GM23338 (cell line): Measurements from ENCODE around the gene IQCE. TPM values are rescaled to one million over a fixed set of nuclear protein-coding genes. Genes with fewer than 3 reads are reported as not detected.

Experiments used
- ATAC-seq: fragments of 200-7000 bp; cut with Tn5 transposase; 3 replicates; pipeline ENCODE4 v1.9.1; 2020
- DNase-seq: peaks from one replicate; pipeline ENCODE4 v3.0.0-alpha.2; 2015; ENCODE audit warnings: low spot score
- H2AFZ ChIP-seq: fragments of 200-600 bp; sonication (generic); 2 replicates; pipeline ENCODE4 v1.8.0; 2016; ENCODE audit warnings: antibody characterized with exemption, mild to moderate bottlenecking, moderate library complexity
- H3F3A ChIP-seq: fragments of 200-600 bp; sonication (generic); replicated peaks from 2 replicates; pipeline ENCODE4 v1.8.0; 2017; ENCODE audit warnings: antibody characterized with exemption, mixed run types, low read depth
- H3K27ac ChIP-seq: fragments of 200-600 bp; sonication (generic); 2 replicates; pipeline ENCODE4 v1.6.1; 2016; ENCODE audit warnings: low read depth
- H3K27me3 ChIP-seq: fragments of 200-600 bp; sonication (generic); 2 replicates; pipeline ENCODE4 v1.8.0; 2016; ENCODE audit warnings: mild to moderate bottlenecking, mixed run types, moderate library complexity; ENCODE audit not compliant: insufficient read depth
- H3K36me3 ChIP-seq: fragments of 200-600 bp; sonication (generic); 2 replicates; pipeline ENCODE4 v1.8.0; 2016; ENCODE audit warnings: mild to moderate bottlenecking; ENCODE audit not compliant: insufficient read depth
- H3K4me1 ChIP-seq: fragments of 200-600 bp; sonication (generic); 2 replicates; pipeline ENCODE4 v1.8.0; 2016; ENCODE audit warnings: mild to moderate bottlenecking, moderate library complexity; ENCODE audit not compliant: insufficient read depth
- H3K4me2 ChIP-seq: fragments of 200-600 bp; sonication (generic); 2 replicates; pipeline ENCODE4 v1.7.1; 2017; ENCODE audit warnings: mixed run types
- H3K4me3 ChIP-seq: fragments of 200-600 bp; sonication (generic); 2 replicates; pipeline ENCODE4 v1.6.1; 2016; ENCODE audit warnings: mixed run types
- H3K79me2 ChIP-seq: fragments of 200-600 bp; sonication (generic); replicated peaks from 2 replicates; pipeline ENCODE4 v1.8.0; 2017; ENCODE audit warnings: mild to moderate bottlenecking; ENCODE audit not compliant: insufficient read depth
- H3K9me2 ChIP-seq: fragments of 200-600 bp; sonication (generic); 2 replicates; pipeline ENCODE4 v1.8.0; 2017; ENCODE audit not compliant: insufficient read depth
- H4K20me1 ChIP-seq: fragments of 200-600 bp; sonication (generic); replicated peaks from 2 replicates; pipeline ENCODE4 v1.8.0; 2017; ENCODE audit warnings: mild to moderate bottlenecking; ENCODE audit not compliant: insufficient read depth
- H3K27ac Mint-ChIP-seq: 2 replicates; pipeline ENCODE4 v1.8.0; 2020; ENCODE audit warnings: inconsistent platforms, mild to moderate bottlenecking, moderate library complexity, mixed read lengths
- H3K27me3 Mint-ChIP-seq: 3 replicates; pipeline ENCODE4 v1.8.0; 2022; ENCODE audit warnings: low read depth, mild to moderate bottlenecking, moderate library complexity, mixed read lengths, inconsistent platforms; ENCODE audit not compliant: insufficient read depth, poor library complexity
- H3K36me3 Mint-ChIP-seq: 3 replicates; pipeline ENCODE4 v1.8.0; 2021; ENCODE audit warnings: low read depth, mild to moderate bottlenecking, inconsistent platforms, moderate library complexity, mixed read lengths
- H3K4me1 Mint-ChIP-seq: 3 replicates; pipeline ENCODE4 v1.8.0; 2020; ENCODE audit warnings: mild to moderate bottlenecking, inconsistent platforms, mixed read lengths
- H3K4me3 Mint-ChIP-seq: 3 replicates; pipeline ENCODE4 v1.8.0; 2021; ENCODE audit warnings: moderate library complexity, mild to moderate bottlenecking, inconsistent platforms, mixed read lengths
- H3K9me3 Mint-ChIP-seq: 3 replicates; pipeline ENCODE4 v1.8.0; 2020; ENCODE audit warnings: moderate library complexity, mild to moderate bottlenecking, inconsistent platforms, mixed read lengths
- CREB1 ChIP-seq: fragments of 250-450 bp; sonication (Bioruptor Pico); IDR thresholded peaks from 2 replicates; pipeline ENCODE4 v1.5.0; 2020; ENCODE audit warnings: low read depth, mild to moderate bottlenecking, moderate library complexity
- EZH2 ChIP-seq: fragments of 200-600 bp; sonication (generic); IDR thresholded peaks from one replicate; pipeline ENCODE4 v1.8.0; 2017; ENCODE audit warnings: antibody characterized with exemption, mild to moderate bottlenecking, low read depth; ENCODE audit not compliant: unreplicated experiment
- EZH2phosphoT487 ChIP-seq: fragments of 200-600 bp; sonication (generic); IDR thresholded peaks from one replicate; pipeline ENCODE4 v1.8.1; 2018; ENCODE audit warnings: antibody characterized with exemption; ENCODE audit not compliant: unreplicated experiment
- JUNB ChIP-seq: IDR thresholded peaks from one replicate; pipeline ENCODE4 v1.6.1; 2016; ENCODE audit warnings: antibody characterized with exemption; ENCODE audit not compliant: unreplicated experiment
- NANOG ChIP-seq: IDR thresholded peaks from 2 replicates; pipeline ENCODE4 v1.6.1; 2016; ENCODE audit warnings: antibody characterized with exemption, borderline replicate concordance
- POLR2AphosphoS5 ChIP-seq: IDR thresholded peaks from 2 replicates; pipeline ENCODE4 v1.6.1; 2016; ENCODE audit warnings: antibody characterized with exemption, low read depth
- STAT1 ChIP-seq: IDR thresholded peaks from one replicate; pipeline ENCODE4 v1.6.1; 2016; ENCODE audit warnings: antibody characterized with exemption; ENCODE audit not compliant: unreplicated experiment
- ZNF114 ChIP-seq: fragments of 250-450 bp; sonication (Bioruptor Pico); IDR thresholded peaks from 2 replicates; pipeline ENCODE4 v1.5.0; 2020; ENCODE audit warnings: mild to moderate bottlenecking, moderate library complexity
- ZNF331 ChIP-seq: fragments of 250-450 bp; sonication (Bioruptor Pico); IDR thresholded peaks from 2 replicates; pipeline ENCODE4 v1.5.0; 2020; ENCODE audit warnings: low read depth, mild to moderate bottlenecking, moderate library complexity
- polyA plus RNA-seq: library from polyadenylated mRNA; unstranded; fragments of >200 nt; fragmentation: Nextera tagmentation; extraction: Ambion mirVana; gene quantifications from 2 replicates; pipeline ENCODE4 v1.2.1, GENCODE V29; 2016
- total RNA-seq: library from RNA; depleted of rRNA; stranded (reverse); fragments of >200 nt; shearing (Covaris generic); gene quantifications from 2 replicates; pipeline ENCODE4 v1.2.3, GENCODE V29; 2014
- TF ChIP-seq, protein P1 (sequence below), 2 experiments: fragments of 200-600 bp in 1 of 2; sonication (generic) in 1 of 2; conservative IDR thresholded peaks; 2 replicates each; pipeline versions ENCODE4 v1.5.1 to v1.6.1; 2016 to 2017; ENCODE audit warnings: antibody characterized with exemption in 2 of 2, low read depth in 2 of 2, mild to moderate bottlenecking in 2 of 2, moderate library complexity in 1 of 2
- TF ChIP-seq, protein P2 (sequence below): IDR thresholded peaks from one replicate; pipeline ENCODE4 v1.6.1; 2018; ENCODE audit warnings: antibody characterized with exemption; ENCODE audit not compliant: unreplicated experiment
- TF ChIP-seq, protein P3 (sequence below): fragments of 250-450 bp; sonication (Bioruptor Pico); IDR thresholded peaks from 2 replicates; pipeline ENCODE4 v1.5.0; 2020; ENCODE audit warnings: mild to moderate bottlenecking, moderate library complexity
- TF ChIP-seq, protein P4 (sequence below): IDR thresholded peaks from 2 replicates; pipeline ENCODE4 v1.6.1; 2016; ENCODE audit warnings: antibody characterized with exemption

Gene IQCE
- total and polyA plus RNA-seq, 2 experiments from 2014 or later = 5.0 to 7.7 TPM

DNA sequence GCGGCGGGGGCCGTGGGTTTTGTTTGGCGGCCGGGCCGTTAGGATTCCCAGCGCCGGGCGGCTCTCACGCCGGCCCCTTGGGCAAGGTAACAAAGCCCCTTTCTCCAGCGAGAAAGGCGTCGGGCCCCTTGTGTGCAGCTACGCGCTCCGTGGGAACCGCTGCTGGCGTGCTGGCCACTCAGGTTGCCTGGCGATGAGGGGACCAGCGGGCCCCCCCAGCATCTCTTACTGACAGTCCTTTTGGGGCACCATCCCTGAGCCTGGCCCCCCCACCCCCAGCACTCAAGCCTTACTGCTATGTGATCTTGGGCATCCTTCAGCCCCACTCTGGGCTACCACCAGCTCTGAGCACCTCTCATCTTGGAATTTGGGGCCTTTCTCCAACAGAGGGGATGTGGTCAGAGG, 37.4 kb upstream of the IQCE start:
- DNase-seq (no peak), ATAC-seq (no peak)
- Histone ChIP-seq H3K36me3 (no peaks in the 10 kb centered on the region; the same call in 1 of the 2 replicates), H3K27me3 (peaks cover 28% of the 10 kb centered on the region), H3K27ac (no peak overlapping the region), H3K79me2 (peaks cover 17% of the 10 kb centered on the region), H3F3A (peaks cover 6% of the 10 kb centered on the region; the same call in 1 of the 2 replicates), H3K9me2 (no peaks in the 10 kb centered on the region), H3K4me1 (peaks cover 62% of the 10 kb centered on the region), H4K20me1 (no peaks in the 10 kb centered on the region; the same call in 1 of the 2 replicates), H3K4me3 (peak overlapping the region; percentile 68), H2AFZ (no peak overlapping the region), H3K4me2 (peak overlapping the region; percentile 92)
- peaks cover 42% of the 10 kb centered on the region for H3K27me3 Mint-ChIP-seq
- H3K27ac Mint-ChIP-seq = no peak overlapping the region
- TF ChIP-seq EZH2 = no peak
- TF ChIP-seq, protein P1, sequence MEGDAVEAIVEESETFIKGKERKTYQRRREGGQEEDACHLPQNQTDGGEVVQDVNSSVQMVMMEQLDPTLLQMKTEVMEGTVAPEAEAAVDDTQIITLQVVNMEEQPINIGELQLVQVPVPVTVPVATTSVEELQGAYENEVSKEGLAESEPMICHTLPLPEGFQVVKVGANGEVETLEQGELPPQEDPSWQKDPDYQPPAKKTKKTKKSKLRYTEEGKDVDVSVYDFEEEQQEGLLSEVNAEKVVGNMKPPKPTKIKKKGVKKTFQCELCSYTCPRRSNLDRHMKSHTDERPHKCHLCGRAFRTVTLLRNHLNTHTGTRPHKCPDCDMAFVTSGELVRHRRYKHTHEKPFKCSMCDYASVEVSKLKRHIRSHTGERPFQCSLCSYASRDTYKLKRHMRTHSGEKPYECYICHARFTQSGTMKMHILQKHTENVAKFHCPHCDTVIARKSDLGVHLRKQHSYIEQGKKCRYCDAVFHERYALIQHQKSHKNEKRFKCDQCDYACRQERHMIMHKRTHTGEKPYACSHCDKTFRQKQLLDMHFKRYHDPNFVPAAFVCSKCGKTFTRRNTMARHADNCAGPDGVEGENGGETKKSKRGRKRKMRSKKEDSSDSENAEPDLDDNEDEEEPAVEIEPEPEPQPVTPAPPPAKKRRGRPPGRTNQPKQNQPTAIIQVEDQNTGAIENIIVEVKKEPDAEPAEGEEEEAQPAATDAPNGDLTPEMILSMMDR (conservative IDR thresholded peaks at IDR 0.05; ENCODE audit: low read depth in 2 of 2) = no peak
- TF ChIP-seq, protein P2, sequence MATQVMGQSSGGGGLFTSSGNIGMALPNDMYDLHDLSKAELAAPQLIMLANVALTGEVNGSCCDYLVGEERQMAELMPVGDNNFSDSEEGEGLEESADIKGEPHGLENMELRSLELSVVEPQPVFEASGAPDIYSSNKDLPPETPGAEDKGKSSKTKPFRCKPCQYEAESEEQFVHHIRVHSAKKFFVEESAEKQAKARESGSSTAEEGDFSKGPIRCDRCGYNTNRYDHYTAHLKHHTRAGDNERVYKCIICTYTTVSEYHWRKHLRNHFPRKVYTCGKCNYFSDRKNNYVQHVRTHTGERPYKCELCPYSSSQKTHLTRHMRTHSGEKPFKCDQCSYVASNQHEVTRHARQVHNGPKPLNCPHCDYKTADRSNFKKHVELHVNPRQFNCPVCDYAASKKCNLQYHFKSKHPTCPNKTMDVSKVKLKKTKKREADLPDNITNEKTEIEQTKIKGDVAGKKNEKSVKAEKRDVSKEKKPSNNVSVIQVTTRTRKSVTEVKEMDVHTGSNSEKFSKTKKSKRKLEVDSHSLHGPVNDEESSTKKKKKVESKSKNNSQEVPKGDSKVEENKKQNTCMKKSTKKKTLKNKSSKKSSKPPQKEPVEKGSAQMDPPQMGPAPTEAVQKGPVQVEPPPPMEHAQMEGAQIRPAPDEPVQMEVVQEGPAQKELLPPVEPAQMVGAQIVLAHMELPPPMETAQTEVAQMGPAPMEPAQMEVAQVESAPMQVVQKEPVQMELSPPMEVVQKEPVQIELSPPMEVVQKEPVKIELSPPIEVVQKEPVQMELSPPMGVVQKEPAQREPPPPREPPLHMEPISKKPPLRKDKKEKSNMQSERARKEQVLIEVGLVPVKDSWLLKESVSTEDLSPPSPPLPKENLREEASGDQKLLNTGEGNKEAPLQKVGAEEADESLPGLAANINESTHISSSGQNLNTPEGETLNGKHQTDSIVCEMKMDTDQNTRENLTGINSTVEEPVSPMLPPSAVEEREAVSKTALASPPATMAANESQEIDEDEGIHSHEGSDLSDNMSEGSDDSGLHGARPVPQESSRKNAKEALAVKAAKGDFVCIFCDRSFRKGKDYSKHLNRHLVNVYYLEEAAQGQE = no peak
- TF ChIP-seq NANOG = no peak
- TF ChIP-seq, protein P3, sequence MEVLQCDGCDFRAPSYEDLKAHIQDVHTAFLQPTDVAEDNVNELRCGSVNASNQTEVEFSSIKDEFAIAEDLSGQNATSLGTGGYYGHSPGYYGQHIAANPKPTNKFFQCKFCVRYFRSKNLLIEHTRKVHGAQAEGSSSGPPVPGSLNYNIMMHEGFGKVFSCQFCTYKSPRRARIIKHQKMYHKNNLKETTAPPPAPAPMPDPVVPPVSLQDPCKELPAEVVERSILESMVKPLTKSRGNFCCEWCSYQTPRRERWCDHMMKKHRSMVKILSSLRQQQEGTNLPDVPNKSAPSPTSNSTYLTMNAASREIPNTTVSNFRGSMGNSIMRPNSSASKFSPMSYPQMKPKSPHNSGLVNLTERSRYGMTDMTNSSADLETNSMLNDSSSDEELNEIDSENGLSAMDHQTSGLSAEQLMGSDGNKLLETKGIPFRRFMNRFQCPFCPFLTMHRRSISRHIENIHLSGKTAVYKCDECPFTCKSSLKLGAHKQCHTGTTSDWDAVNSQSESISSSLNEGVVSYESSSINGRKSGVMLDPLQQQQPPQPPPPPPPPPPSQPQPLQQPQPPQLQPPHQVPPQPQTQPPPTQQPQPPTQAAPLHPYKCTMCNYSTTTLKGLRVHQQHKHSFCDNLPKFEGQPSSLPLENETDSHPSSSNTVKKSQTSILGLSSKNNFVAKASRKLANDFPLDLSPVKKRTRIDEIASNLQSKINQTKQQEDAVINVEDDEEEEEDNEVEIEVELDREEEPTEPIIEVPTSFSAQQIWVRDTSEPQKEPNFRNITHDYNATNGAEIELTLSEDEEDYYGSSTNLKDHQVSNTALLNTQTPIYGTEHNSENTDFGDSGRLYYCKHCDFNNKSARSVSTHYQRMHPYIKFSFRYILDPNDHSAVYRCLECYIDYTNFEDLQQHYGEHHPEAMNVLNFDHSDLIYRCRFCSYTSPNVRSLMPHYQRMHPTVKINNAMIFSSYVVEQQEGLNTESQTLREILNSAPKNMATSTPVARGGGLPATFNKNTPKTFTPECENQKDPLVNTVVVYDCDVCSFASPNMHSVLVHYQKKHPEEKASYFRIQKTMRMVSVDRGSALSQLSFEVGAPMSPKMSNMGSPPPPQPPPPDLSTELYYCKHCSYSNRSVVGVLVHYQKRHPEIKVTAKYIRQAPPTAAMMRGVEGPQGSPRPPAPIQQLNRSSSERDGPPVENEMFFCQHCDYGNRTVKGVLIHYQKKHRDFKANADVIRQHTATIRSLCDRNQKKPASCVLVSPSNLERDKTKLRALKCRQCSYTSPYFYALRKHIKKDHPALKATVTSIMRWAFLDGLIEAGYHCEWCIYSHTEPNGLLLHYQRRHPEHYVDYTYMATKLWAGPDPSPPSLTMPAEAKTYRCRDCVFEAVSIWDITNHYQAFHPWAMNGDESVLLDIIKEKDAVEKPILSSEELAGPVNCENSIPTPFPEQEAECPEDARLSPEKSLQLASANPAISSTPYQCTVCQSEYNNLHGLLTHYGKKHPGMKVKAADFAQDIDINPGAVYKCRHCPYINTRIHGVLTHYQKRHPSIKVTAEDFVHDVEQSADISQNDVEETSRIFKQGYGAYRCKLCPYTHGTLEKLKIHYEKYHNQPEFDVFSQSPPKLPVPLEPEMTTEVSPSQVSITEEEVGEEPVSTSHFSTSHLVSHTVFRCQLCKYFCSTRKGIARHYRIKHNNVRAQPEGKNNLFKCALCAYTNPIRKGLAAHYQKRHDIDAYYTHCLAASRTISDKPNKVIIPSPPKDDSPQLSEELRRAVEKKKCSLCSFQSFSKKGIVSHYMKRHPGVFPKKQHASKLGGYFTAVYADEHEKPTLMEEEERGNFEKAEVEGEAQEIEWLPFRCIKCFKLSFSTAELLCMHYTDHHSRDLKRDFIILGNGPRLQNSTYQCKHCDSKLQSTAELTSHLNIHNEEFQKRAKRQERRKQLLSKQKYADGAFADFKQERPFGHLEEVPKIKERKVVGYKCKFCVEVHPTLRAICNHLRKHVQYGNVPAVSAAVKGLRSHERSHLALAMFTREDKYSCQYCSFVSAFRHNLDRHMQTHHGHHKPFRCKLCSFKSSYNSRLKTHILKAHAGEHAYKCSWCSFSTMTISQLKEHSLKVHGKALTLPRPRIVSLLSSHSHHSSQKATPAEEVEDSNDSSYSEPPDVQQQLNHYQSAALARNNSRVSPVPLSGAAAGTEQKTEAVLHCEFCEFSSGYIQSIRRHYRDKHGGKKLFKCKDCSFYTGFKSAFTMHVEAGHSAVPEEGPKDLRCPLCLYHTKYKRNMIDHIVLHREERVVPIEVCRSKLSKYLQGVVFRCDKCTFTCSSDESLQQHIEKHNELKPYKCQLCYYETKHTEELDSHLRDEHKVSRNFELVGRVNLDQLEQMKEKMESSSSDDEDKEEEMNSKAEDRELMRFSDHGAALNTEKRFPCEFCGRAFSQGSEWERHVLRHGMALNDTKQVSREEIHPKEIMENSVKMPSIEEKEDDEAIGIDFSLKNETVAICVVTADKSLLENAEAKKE (CRISPR knock-in tag) = no peak
- no peak for TF ChIP-seq ZNF114
- TF ChIP-seq JUNB = no peak
- no peak for TF ChIP-seq POLR2AphosphoS5
- no peak for TF ChIP-seq CREB1 (CRISPR knock-in tag)
- TF ChIP-seq, protein P4, sequence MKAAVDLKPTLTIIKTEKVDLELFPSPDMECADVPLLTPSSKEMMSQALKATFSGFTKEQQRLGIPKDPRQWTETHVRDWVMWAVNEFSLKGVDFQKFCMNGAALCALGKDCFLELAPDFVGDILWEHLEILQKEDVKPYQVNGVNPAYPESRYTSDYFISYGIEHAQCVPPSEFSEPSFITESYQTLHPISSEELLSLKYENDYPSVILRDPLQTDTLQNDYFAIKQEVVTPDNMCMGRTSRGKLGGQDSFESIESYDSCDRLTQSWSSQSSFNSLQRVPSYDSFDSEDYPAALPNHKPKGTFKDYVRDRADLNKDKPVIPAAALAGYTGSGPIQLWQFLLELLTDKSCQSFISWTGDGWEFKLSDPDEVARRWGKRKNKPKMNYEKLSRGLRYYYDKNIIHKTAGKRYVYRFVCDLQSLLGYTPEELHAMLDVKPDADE = no peak
- TF ChIP-seq ZNF331 (CRISPR knock-in tag) = no peak
- no peak for TF ChIP-seq EZH2phosphoT487
- TF ChIP-seq STAT1 = no peak
- no peaks in the 10 kb centered on the region for H3K9me3 Mint-ChIP-seq
- H3K36me3 Mint-ChIP-seq = peaks cover 10% of the 10 kb centered on the region; the same call in 1 of the 3 replicates
- H3K4me1 Mint-ChIP-seq = peaks cover 53% of the 10 kb centered on the region
- H3K4me3 Mint-ChIP-seq = peak overlapping the region; percentile 67
